PFSK-1 (cell line): ENCODE results near the gene NF2.

Experiments
- FOXP2 ChIP-seq: optimal IDR thresholded peaks from 2 replicates; pipeline ENCODE3; 2011; ENCODE audit warnings: borderline replicate concordance, control low read depth, inconsistent platforms; ENCODE audit not compliant: insufficient read depth; ENCODE audit errors: extremely low read length, extremely low read depth
- POLR2AphosphoS5 ChIP-seq: IDR thresholded peaks from 2 replicates; pipeline ENCODE4 v1.6.1; 2012; ENCODE audit warnings: low read depth, mild to moderate bottlenecking, control low read depth, low read length, moderate library complexity
- SIN3A ChIP-seq: IDR thresholded peaks from 2 replicates; pipeline ENCODE4 v1.6.1; 2012; ENCODE audit warnings: mild to moderate bottlenecking, low read length, moderate library complexity, borderline replicate concordance; ENCODE audit not compliant: insufficient read depth
- TAF1 ChIP-seq: IDR thresholded peaks from 2 replicates; pipeline ENCODE4 v1.6.1; 2012; ENCODE audit warnings: low read length, control low read depth, borderline replicate concordance; ENCODE audit not compliant: insufficient read depth
- TF ChIP-seq, protein P1 (sequence below), 2 experiments: IDR thresholded peaks; 2 replicates each; pipeline versions ENCODE4 v1.6.1 to v1.8.0; 2011 to 2012; ENCODE audit warnings: low read depth in 2 of 2, low read length in 2 of 2, control low read depth in 1 of 2, inconsistent platforms in 1 of 2, mild to moderate bottlenecking in 1 of 2, moderate library complexity in 1 of 2; ENCODE audit not compliant: insufficient read depth in 1 of 2

The NF2 gene

DNA sequence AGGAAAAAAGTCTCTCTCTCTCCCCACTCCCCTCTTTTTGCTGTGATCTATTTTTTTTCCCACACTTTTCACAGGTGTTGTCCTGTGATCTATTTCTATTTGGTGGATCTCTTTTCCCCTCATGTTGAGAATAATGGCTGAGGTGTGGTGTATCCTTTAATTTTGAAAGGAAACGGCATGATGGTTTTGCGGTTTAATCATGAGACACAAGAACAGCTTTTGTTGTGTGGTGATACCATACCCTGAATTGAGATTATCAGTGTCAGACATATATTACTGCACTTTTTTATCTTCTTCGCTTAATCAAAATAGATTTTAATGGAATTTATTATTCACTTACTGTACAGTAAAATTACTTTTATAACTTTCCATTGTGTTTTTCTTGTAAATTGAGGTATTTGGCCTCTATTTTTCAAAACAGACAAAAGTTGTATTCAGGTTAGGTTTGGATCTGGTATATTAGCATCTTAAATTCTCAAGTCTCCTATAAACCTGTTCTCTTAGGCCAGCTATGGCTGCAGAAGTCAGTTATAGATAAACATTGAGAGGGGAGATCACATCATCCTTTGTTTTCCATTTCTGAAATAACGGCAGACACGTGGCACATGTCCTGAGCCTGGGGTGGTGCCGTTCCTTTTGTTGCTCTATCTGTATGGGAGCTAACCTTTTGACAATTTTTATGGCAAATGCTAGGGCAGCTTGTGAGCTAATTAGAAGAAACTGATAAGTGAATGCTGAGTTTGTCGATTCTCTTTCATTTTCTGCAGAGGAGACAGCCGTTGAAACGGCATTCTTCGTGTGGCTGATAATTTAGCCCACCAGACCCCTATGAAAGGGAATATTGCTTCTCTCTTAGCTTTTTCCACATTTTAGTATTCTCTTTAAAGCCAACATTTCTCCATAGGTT lies 25.8 kb downstream of the NF2 start:
- TF ChIP-seq TAF1 = no peak
- TF ChIP-seq, protein P1, sequence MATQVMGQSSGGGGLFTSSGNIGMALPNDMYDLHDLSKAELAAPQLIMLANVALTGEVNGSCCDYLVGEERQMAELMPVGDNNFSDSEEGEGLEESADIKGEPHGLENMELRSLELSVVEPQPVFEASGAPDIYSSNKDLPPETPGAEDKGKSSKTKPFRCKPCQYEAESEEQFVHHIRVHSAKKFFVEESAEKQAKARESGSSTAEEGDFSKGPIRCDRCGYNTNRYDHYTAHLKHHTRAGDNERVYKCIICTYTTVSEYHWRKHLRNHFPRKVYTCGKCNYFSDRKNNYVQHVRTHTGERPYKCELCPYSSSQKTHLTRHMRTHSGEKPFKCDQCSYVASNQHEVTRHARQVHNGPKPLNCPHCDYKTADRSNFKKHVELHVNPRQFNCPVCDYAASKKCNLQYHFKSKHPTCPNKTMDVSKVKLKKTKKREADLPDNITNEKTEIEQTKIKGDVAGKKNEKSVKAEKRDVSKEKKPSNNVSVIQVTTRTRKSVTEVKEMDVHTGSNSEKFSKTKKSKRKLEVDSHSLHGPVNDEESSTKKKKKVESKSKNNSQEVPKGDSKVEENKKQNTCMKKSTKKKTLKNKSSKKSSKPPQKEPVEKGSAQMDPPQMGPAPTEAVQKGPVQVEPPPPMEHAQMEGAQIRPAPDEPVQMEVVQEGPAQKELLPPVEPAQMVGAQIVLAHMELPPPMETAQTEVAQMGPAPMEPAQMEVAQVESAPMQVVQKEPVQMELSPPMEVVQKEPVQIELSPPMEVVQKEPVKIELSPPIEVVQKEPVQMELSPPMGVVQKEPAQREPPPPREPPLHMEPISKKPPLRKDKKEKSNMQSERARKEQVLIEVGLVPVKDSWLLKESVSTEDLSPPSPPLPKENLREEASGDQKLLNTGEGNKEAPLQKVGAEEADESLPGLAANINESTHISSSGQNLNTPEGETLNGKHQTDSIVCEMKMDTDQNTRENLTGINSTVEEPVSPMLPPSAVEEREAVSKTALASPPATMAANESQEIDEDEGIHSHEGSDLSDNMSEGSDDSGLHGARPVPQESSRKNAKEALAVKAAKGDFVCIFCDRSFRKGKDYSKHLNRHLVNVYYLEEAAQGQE (IDR thresholded peaks at IDR 0.05; ENCODE audit: insufficient read depth in 1 of 2, low read depth in 2 of 2, low read length in 2 of 2) = no peak
- no peak for TF ChIP-seq POLR2AphosphoS5
- no peak for TF ChIP-seq FOXP2
- no peak for TF ChIP-seq SIN3A

DNA sequence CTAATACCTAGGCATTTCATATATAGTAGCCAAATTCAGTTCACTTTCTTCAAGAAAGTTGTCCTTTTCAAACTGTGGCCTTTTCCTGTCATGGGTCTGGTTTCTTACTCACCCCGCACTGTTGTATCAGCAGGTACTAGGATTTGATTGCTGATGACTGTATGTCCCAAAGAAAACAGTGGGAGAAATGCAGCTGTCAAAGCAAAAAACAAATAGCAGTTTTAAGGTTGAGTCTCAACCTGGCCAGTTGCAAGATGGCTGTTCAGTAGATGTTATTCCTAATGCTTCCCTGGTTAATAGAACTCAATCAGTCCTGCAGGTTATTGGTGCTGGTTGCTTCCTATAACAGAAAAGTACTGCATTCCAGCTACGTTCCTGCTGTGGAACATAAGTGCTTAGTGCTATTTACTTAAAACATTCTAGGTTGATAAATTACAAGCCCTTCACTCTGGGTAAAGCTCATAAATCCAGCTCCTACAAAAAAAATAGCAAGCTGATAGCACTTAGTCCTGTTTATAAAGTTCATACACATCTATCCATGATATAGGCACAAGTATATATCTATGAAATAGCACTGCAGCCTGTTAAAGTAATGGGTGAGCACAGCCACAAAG lies 26.6 kb downstream of the NF2 start:
- no peak for TF ChIP-seq FOXP2
- no peak for TF ChIP-seq SIN3A
- TF ChIP-seq POLR2AphosphoS5 = no peak
- TF ChIP-seq, protein P1 (IDR thresholded peaks at IDR 0.05; ENCODE audit: insufficient read depth in 1 of 2, low read depth in 2 of 2, low read length in 2 of 2) = no peak
- no peak for TF ChIP-seq TAF1

DNA sequence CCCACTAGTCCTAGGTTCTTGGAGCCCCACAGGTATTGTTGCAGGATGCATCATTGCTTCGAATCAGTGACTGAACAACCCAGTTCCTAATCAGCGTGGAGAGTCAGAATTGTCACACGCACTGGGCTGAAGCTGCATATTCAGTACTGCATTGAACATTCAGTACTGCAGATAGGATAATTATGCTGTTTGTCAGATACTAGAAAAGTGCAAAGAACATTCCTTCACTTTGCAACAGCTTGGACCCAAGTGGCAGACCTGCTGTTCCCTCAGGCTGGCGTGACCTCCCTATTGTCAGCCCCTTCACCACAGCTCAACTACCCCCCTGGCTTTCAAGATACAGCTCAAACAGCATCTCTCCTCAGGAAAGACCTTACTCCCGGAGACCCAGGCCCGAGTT lies 27.6 kb downstream of the NF2 start:
- TF ChIP-seq SIN3A (no peak), TAF1 (no peak), FOXP2 (no peak), POLR2AphosphoS5 (no peak)
- TF ChIP-seq, protein P1 (IDR thresholded peaks at IDR 0.05; ENCODE audit: insufficient read depth in 1 of 2, low read depth in 2 of 2, low read length in 2 of 2) = no peak

DNA sequence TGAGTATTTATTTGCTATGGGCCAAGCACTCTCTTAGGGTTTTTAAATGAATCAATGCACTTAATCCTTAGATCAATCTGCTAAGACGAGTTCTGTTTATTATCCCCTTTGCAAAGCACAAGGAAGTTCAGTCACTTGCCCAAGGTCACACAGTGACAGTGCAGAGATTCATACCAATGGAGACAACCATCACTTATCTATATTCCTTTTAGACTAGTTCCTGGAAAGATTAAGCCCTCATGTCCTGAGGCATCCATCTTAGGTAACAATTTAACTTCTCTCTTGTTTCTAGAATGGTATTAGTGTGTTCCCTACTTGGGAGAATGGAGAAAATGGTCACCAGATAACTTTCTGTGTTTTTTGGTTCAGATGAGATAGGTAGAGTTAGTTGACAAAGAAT lies 28.3 kb downstream of the NF2 start:
- TF ChIP-seq, protein P1 (IDR thresholded peaks at IDR 0.05; ENCODE audit: insufficient read depth in 1 of 2, low read depth in 2 of 2, low read length in 2 of 2) = no peak
- no peak for TF ChIP-seq SIN3A

- no peak for TF ChIP-seq SIN3A
- TF ChIP-seq, protein P1 (IDR thresholded peaks at IDR 0.05; ENCODE audit: insufficient read depth in 1 of 2, low read depth in 2 of 2, low read length in 2 of 2) = no peak
- TF ChIP-seq FOXP2 = no peak
- TF ChIP-seq TAF1 = no peak
Measured at GRCh38 chr22:29632672-29633071, 29.2 kb downstream of the NF2 start.
